GM12878 (cell line): ENCODE results near the gene SSRP1. TPM values are rescaled to one million over a fixed set of nuclear protein-coding genes. Genes with fewer than 3 reads are reported as not detected.

Source experiments
- ATAC-seq: fragments of 200-7000 bp; cut with Tn5 transposase; 3 replicates; pipeline ENCODE4 v1.9.1; 2020; ENCODE audit warnings: mild to moderate bottlenecking, moderate library complexity
- BruUV-seq: library from RNA; stranded (reverse); fragments of 400-500 nt; replicated peaks from 2 replicates; lab custom pipeline; 2021; lab: Mats Ljungman, UMichigan
- CTCF ChIA-PET: fragments of 300-600 bp; sonication (Branson Sonifier 250); formaldehyde crosslinking; extraction: SDS; loops from one replicate; lab custom pipeline; 2021; ENCODE audit warnings: inconsistent platforms; lab: Yijun Ruan, JAX
- POLR2A ChIA-PET: fragments of 350-600 bp; formaldehyde crosslinking; extraction: SDS; loops from one replicate; lab custom pipeline; 2021; ENCODE audit warnings: inconsistent platforms; lab: Charles Lee
- RAD21 ChIA-PET: fragments of 300-600 bp; sonication (Branson Sonifier 250); formaldehyde crosslinking; loops from one replicate; lab custom pipeline; 2023; ENCODE audit warnings: antibody characterized with exemption; ENCODE audit not compliant: unreplicated experiment; lab: Charles Lee
- SMC1A ChIA-PET: fragments of 300-600 bp; sonication (Branson Sonifier 250); formaldehyde crosslinking; loops from one replicate; lab custom pipeline; 2023; ENCODE audit not compliant: unreplicated experiment, uncharacterized antibody; lab: Charles Lee
- DNase-seq: peaks from one replicate; pipeline ENCODE4 v3.0.0-alpha.2; 2011; ENCODE audit warnings: low read depth, low spot score
- FAIRE-seq: peaks from 3 replicates; lab custom pipeline; 2011; peaks lifted over from hg19 to GRCh38; lab: Jason Lieb, UNC
- H2AFZ ChIP-seq: 2 replicates; pipeline ENCODE4 v1.6.0; 2011; ENCODE audit warnings: low read depth, low read length, control low read depth; ENCODE audit not compliant: control insufficient read depth
- H3K27ac ChIP-seq: 2 replicates; pipeline ENCODE4 v1.5.1; 2011; ENCODE audit warnings: control low read depth; ENCODE audit not compliant: control insufficient read depth, insufficient read depth
- H3K27me3 ChIP-seq, 2 experiments: replicated peaks in 1 of 2; 2 replicates each; pipeline versions ENCODE4 v1.6.0 to v1.6.1; 2011; ENCODE audit warnings: low read length in 1 of 2; ENCODE audit not compliant: control insufficient read depth in 2 of 2, insufficient read depth in 2 of 2
- H3K36me3 ChIP-seq, 2 experiments: 2 replicates each; pipeline ENCODE4 v1.5.1; 2011; ENCODE audit warnings: low read length in 1 of 2; ENCODE audit not compliant: control insufficient read depth in 2 of 2, insufficient read depth in 2 of 2
- H3K4me1 ChIP-seq: 2 replicates; pipeline ENCODE4 v1.6.1; 2011; ENCODE audit warnings: mild to moderate bottlenecking, low read length, moderate library complexity, mixed read lengths; ENCODE audit not compliant: control insufficient read depth, insufficient read depth
- H3K4me2 ChIP-seq: 2 replicates; pipeline ENCODE4 v1.6.0; 2011; ENCODE audit warnings: control low read depth; ENCODE audit not compliant: control insufficient read depth, insufficient read depth
- H3K4me3 ChIP-seq: fragments of 200-600 bp; sonication (generic); 2 replicates; pipeline ENCODE4 v1.5.1; 2016
- H3K79me2 ChIP-seq: 2 replicates; pipeline ENCODE4 v1.6.0; 2011; ENCODE audit warnings: low read length; ENCODE audit not compliant: control insufficient read depth, insufficient read depth
- H3K9ac ChIP-seq: 2 replicates; pipeline ENCODE4 v1.8.0; 2011; ENCODE audit warnings: low read length, control low read depth, mixed read lengths; ENCODE audit not compliant: control insufficient read depth, insufficient read depth
- H3K9me3 ChIP-seq: replicated peaks from 3 replicates; pipeline ENCODE4 v1.5.1; 2011; ENCODE audit warnings: mild to moderate bottlenecking, low read length; ENCODE audit not compliant: control insufficient read depth, insufficient read depth
- H4K20me1 ChIP-seq: 2 replicates; pipeline ENCODE4 v1.6.0; 2011; ENCODE audit not compliant: control insufficient read depth, insufficient read depth
- BHLHE40 ChIP-seq, 2 experiments: fragments of 450-650 bp in 1 of 2; IDR thresholded peaks; 2 replicates each; pipeline ENCODE4 v1.6.1; 2011 to 2017; ENCODE audit warnings: low read depth in 2 of 2, borderline replicate concordance in 1 of 2, improper control_type of control experiment in 1 of 2, low read length in 1 of 2, mild to moderate bottlenecking in 1 of 2
- GATAD2B ChIP-seq: fragments of 450-650 bp; conservative IDR thresholded peaks from 2 replicates; pipeline ENCODE4 v1.6.1; 2017; ENCODE audit warnings: low read depth, mild to moderate bottlenecking, moderate library complexity
- PKNOX1 ChIP-seq: fragments of 450-650 bp; IDR thresholded peaks from 2 replicates; pipeline ENCODE4 v1.6.1; 2016; ENCODE audit warnings: mild to moderate bottlenecking
- POLR2AphosphoS2 ChIP-seq: IDR thresholded peaks from 2 replicates; pipeline ENCODE4 v1.6.1; 2011; ENCODE audit warnings: low read depth, mild to moderate bottlenecking, low read length, improper control_type of control experiment, moderate library complexity
- POU2F2 ChIP-seq: IDR thresholded peaks from 3 replicates; pipeline ENCODE4 v1.6.1; 2011; ENCODE audit warnings: low read depth, mild to moderate bottlenecking, low read length, borderline replicate concordance
- SKIL ChIP-seq: fragments of 450-650 bp; IDR thresholded peaks from 2 replicates; pipeline ENCODE4 v1.6.1; 2017; ENCODE audit warnings: mild to moderate bottlenecking, low read depth, inconsistent platforms; ENCODE audit not compliant: poor library complexity, severe bottlenecking
- STAT1 ChIP-seq: fragments of 450-650 bp; conservative IDR thresholded peaks from 2 replicates; pipeline ENCODE4 v1.6.1; 2014; ENCODE audit warnings: antibody characterized with exemption, mild to moderate bottlenecking
- TAF1 ChIP-seq: IDR thresholded peaks from 2 replicates; pipeline ENCODE4 v1.6.1; 2011; ENCODE audit warnings: mild to moderate bottlenecking, low read depth, low read length, borderline replicate concordance
- TBL1XR1 ChIP-seq: IDR thresholded peaks from 2 replicates; pipeline ENCODE4 v1.6.1; 2012; ENCODE audit warnings: low read depth, low read length, improper control_type of control experiment
- TCF3 ChIP-seq: IDR thresholded peaks from 2 replicates; pipeline ENCODE4 v1.6.1; 2012; ENCODE audit warnings: low read depth, mild to moderate bottlenecking, low read length, borderline replicate concordance; ENCODE audit not compliant: insufficient read depth
- WGBS: methylation state at CpG from one replicate; pipeline ENCODE4 v1.1.6; 2016; ENCODE audit warnings: low lambda C conversion rate; ENCODE audit not compliant: insufficient replicate concordance, insufficient coverage; ENCODE audit errors: missing lambda C conversion rate; 5-methylcytosine and 5-hydroxymethylcytosine counted together
- in situ Hi-C: fragments of 300-500 bp; cut with MboI; formaldehyde crosslinking; loops from 9 replicates; pipeline ENCODE4 v1.14.3; 2018; ENCODE audit warnings: mixed read lengths
- intact Hi-C: fragments of 100-400 bp; cut with micrococcal nuclease; formaldehyde crosslinking; loops from one replicate; pipeline ENCODE4 v1.14.2; 2022; ENCODE audit not compliant: unreplicated experiment
- polyA plus RNA-seq, 11 experiments: library from polyadenylated mRNA; depleted of rRNA in 4 of 11; unstranded in 6 of 11; stranded (reverse) in 5 of 11; fragments of >200 nt; fragmentation: Nextera tagmentation in 4 of 11; fragmentation: Illumina TruSeq in 1 of 11; extraction: Ambion mirVana in 4 of 11; extraction: Trizol in 1 of 11; gene quantifications; 1 replicate in 1 of 11; 2 replicates in 10 of 11; pipeline versions ENCODE4 v1.2.1 to v1.2.3, GENCODE V29; 2011 to 2016; ENCODE audit warnings: inconsistent platforms in 2 of 11, missing spikeins in 2 of 11, low read depth in 1 of 11
- total RNA-seq, 4 experiments: library from RNA; depleted of rRNA in 3 of 4; stranded (reverse); fragments of >200 nt in 3 of 4; fragmentation: Illumina TruSeq in 1 of 4; extraction: Trizol in 1 of 4; gene quantifications; 2 replicates each; pipeline versions ENCODE4 v1.2.1 to v1.2.3, GENCODE V29; 2013 to 2021
- TF ChIP-seq, protein P1 (sequence below): IDR thresholded peaks from 2 replicates; pipeline ENCODE4 v1.6.1; 2012; ENCODE audit warnings: low read depth, low read length, improper control_type of control experiment

Gene SSRP1
- total and polyA plus RNA-seq, 10 of the 15 experiments (the other 5 are each of a cell fraction or from before 2014, with no cell fraction given): 73.6 to 279 (median 138) TPM

DNA sequence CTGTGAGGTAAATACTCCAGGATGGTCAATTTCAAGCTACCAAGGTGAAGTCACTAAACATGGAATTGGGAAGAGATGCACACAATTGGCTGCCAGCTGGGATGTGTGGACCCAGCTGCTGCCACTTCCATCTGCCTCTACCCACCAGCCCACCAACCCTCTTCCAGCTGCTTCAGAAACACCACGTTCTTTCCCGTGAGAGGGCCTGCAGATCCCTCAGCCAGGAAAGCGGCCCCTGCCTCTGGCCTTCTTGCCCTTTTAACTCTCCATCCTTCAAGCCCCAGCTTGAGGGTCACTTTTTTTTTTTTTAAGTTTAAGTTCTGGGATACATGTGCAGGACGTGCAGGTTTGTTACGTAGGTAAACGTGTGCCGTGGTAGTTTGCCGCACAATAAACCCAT, 25.3 kb upstream of the SSRP1 start:
- Histone ChIP-seq H3K4me2 (no peak overlapping the region), H3K4me1 (no peaks in the 10 kb centered on the region), H3K9me3 (no peaks in the 10 kb centered on the region), H2AFZ (no peak overlapping the region), H3K27ac (no peak overlapping the region), H3K79me2 (no peaks in the 10 kb centered on the region), H3K36me3 (no peaks in the 10 kb centered on the region), H3K4me3 (no peak overlapping the region), H3K9ac (no peak overlapping the region), H4K20me1 (no peaks in the 10 kb centered on the region), H3K27me3 (peaks cover 0 to 3% of the 10 kb centered on the region in 2 experiments; a peak in 2 of 4 replicates)
- no peak for DNase-seq
- TF ChIP-seq STAT1: no peak
- ChIA-PET POLR2A (no interaction called here), RAD21 (no interaction called here), CTCF (interaction anchor here (0.6 to 1.8 kb wide), 6 partner anchors 13 to 283 kb away, joined by 3 to 4 read pairs (median 4); no protein-coding TSS in a partner anchor), SMC1A (no interaction called here)
- ATAC-seq: no peak
- 78% methylated on average over 8 of the region's 8 CpGs for WGBS
- FAIRE-seq: no peak
- intact Hi-C loops: no loop called here
- BruUV-seq: no TSS peak
- in situ Hi-C loops: no loop called here

DNA sequence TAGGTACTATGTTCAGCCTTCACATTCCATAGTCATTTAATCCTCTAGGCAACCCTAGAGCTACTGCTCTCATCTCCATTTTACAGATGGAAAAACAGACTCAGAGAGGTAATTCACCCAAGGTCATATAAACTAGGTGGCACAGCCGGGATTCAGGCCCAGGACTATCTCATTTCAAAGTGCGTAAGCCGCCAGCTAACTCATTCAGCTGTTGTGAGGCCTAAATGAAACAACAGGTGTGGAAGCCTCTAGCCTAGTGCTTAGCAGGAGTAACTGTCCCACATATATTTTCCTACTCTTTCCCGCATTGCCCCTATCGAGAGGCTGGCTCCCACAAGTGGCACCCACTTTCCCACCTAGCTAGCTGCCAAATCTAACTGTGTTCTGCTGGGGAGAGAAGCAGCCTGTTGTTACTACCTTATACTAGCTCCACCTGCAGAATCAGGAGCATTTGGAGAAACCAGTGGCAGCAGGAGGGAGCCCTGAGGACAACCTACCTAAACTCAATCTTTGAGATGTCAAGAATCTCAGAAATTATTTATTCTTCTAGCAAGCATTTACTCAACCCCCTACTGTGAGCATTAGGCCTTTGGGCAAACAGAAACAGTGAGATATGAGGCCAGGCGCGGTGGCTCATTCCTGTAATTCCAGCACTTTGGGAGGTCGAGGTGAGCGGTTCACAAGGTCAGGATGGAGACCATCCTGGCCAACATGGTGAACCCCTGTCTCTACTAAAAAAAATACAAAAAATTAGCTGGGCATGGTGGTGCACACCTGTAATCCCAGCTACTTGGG, 24.4 kb upstream of the SSRP1 start:
- FAIRE-seq (no peak), DNase-seq (no peak), ATAC-seq (no peak)
- RAD21 ChIA-PET: interaction anchor here (1.8 kb wide), 1 partner anchor 14 kb away, joined by 5 read pairs; no protein-coding TSS in a partner anchor
- Histone ChIP-seq H3K4me3 (no peak overlapping the region), H3K36me3 (no peaks in the 10 kb centered on the region), H3K4me2 (no peak overlapping the region), H3K27me3 (peaks cover 0 to 3% of the 10 kb centered on the region in 2 experiments; a peak in 2 of 4 replicates), H3K4me1 (no peaks in the 10 kb centered on the region), H3K27ac (no peak overlapping the region), H4K20me1 (no peaks in the 10 kb centered on the region), H3K9me3 (no peaks in the 10 kb centered on the region), H3K79me2 (no peaks in the 10 kb centered on the region), H3K9ac (no peak overlapping the region), H2AFZ (no peak overlapping the region)
- intact Hi-C loops: no loop called here
- 73% methylated on average over 9 of the region's 9 CpGs for WGBS
- in situ Hi-C loops: no loop called here
- BruUV-seq: no TSS peak
- CTCF ChIA-PET: interaction anchor here (0.9 to 1.9 kb wide), 8 partner anchors 10 to 284 kb away, joined by 3 to 7 read pairs (median 4); no protein-coding TSS in a partner anchor
- SMC1A ChIA-PET: interaction anchor here (1.1 kb wide), 1 partner anchor 13 kb away, joined by 3 read pairs; no protein-coding TSS in a partner anchor
- POLR2A ChIA-PET: no interaction called here
- TF ChIP-seq POU2F2 (no peak), BHLHE40 (IDR thresholded peaks at IDR 0.05; ENCODE audit: borderline replicate concordance in 1 of 2, low read depth in 2 of 2, low read length in 1 of 2) (no peak), SKIL (no peak), PKNOX1 (no peak), POLR2AphosphoS2 (no peak), TBL1XR1 (no peak), TAF1 (no peak), GATAD2B (no peak), TCF3 (no peak)
- TF ChIP-seq, protein P1, sequence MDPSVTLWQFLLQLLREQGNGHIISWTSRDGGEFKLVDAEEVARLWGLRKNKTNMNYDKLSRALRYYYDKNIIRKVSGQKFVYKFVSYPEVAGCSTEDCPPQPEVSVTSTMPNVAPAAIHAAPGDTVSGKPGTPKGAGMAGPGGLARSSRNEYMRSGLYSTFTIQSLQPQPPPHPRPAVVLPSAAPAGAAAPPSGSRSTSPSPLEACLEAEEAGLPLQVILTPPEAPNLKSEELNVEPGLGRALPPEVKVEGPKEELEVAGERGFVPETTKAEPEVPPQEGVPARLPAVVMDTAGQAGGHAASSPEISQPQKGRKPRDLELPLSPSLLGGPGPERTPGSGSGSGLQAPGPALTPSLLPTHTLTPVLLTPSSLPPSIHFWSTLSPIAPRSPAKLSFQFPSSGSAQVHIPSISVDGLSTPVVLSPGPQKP: no peak
